MM.1S (cell line): ENCODE measurements around the gene IRAK2.

ENCODE experiments used
- EZH2 ChIP-seq: fragments of 300-600 bp; sonication (generic); optimal IDR thresholded peaks from 2 replicates; pipeline ENCODE3; 2017; ENCODE audit warnings: low read depth, mild to moderate bottlenecking, antibody characterized with exemption, low read length, mixed read lengths
- TF ChIP-seq, protein P1 (sequence below): fragments of 300-600 bp; sonication (generic); IDR thresholded peaks from 2 replicates; pipeline ENCODE4 v1.5.1; 2016; ENCODE audit warnings: antibody characterized with exemption, low read length, mixed read lengths

DNA sequence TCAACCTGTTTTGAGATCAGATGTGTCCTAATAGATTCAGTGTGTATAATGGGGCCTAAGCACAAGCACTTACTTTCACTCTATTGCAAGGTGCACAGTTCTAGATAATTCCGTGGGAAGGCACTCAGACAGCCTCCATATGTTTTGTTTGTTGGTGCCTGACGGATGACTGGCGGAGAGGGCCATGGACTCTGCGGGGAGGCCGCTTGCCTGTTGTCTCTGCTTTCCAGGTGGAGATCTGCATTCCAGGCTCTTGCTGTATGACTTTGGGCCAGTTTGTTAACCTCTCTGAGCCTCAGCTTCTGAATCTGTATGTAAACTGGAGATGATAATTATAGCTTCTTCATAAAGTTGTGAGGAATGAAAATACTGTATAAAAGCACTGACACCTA, 1.5 kb downstream of the IRAK2 start:
- TF ChIP-seq, protein P1, sequence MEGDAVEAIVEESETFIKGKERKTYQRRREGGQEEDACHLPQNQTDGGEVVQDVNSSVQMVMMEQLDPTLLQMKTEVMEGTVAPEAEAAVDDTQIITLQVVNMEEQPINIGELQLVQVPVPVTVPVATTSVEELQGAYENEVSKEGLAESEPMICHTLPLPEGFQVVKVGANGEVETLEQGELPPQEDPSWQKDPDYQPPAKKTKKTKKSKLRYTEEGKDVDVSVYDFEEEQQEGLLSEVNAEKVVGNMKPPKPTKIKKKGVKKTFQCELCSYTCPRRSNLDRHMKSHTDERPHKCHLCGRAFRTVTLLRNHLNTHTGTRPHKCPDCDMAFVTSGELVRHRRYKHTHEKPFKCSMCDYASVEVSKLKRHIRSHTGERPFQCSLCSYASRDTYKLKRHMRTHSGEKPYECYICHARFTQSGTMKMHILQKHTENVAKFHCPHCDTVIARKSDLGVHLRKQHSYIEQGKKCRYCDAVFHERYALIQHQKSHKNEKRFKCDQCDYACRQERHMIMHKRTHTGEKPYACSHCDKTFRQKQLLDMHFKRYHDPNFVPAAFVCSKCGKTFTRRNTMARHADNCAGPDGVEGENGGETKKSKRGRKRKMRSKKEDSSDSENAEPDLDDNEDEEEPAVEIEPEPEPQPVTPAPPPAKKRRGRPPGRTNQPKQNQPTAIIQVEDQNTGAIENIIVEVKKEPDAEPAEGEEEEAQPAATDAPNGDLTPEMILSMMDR: no peak
- no peak for TF ChIP-seq EZH2
